Tibial nerve (tissue), 4 donors: ENCODE data around the gene SEMA5B. TPM values are rescaled to one million over a fixed set of nuclear protein-coding genes. Genes with fewer than 3 reads are reported as not detected.
A peak's percentile ranks its signal among the peaks of the same experiment; 100 is the strongest.

Experiments
- DNase-seq, 2 donors: peaks; one replicate each; pipeline ENCODE4 v3.0.0-alpha.2; 2019; ENCODE audit warnings: low spot score in 2 of 2
- H3K27ac ChIP-seq, 4 donors: fragments of 200-600 bp; sonication (generic) in 3 of 4; one replicate each; pipeline ENCODE4 v1.5.1; 2017 to 2019; ENCODE audit warnings: mild to moderate bottlenecking in 1 of 4
- H3K27me3 ChIP-seq, 2 donors: fragments of 200-600 bp; sonication (generic) in 1 of 2; one replicate each; pipeline versions ENCODE4 v1.5.1 to v1.6.0; 2017 to 2019
- H3K36me3 ChIP-seq, 3 donors: fragments of 200-600 bp; sonication (generic); one replicate each; pipeline ENCODE4 v1.5.1; 2018 to 2019
- H3K4me1 ChIP-seq, 4 donors: fragments of 200-600 bp; sonication (generic) in 3 of 4; one replicate each; pipeline ENCODE4 v1.5.1; 2017 to 2019
- H3K4me3 ChIP-seq, 4 donors: fragments of 200-600 bp; sonication (generic) in 3 of 4; one replicate each; pipeline ENCODE4 v1.5.1; 2017 to 2019; ENCODE audit warnings: mild to moderate bottlenecking in 1 of 4, moderate library complexity in 1 of 4
- H3K9me3 ChIP-seq, 4 donors: fragments of 200-600 bp; sonication (generic) in 3 of 4; one replicate each; pipeline ENCODE4 v1.5.1; 2017 to 2019
- CTCF ChIP-seq, 5 experiments: fragments of 200-600 bp in 3 of 5; fragments of 450-650 bp in 2 of 5; sonication (generic) in 3 of 5; IDR thresholded peaks; one replicate each; pipeline ENCODE4 v1.5.1; 2016 to 2019; ENCODE audit warnings: antibody characterized with exemption in 5 of 5, mild to moderate bottlenecking in 3 of 5, moderate library complexity in 2 of 5
- EP300 ChIP-seq, 2 donors: sonication (generic); formaldehyde crosslinking; IDR thresholded peaks; one replicate each; pipeline ENCODE4 v1.6.1; 2017; ENCODE audit warnings: antibody characterized with exemption in 2 of 2, mild to moderate bottlenecking in 1 of 2
- POLR2A ChIP-seq, 2 donors: fragments of 450-650 bp; IDR thresholded peaks; one replicate each; pipeline ENCODE4 v1.6.1; 2017; ENCODE audit warnings: antibody characterized with exemption in 2 of 2, mild to moderate bottlenecking in 2 of 2, moderate library complexity in 2 of 2
- WGBS, 2 donors: methylation state at CpG; one replicate each; pipeline ENCODE4 v1.1.5; 2018; 5-methylcytosine and 5-hydroxymethylcytosine counted together
- total RNA-seq, 4 donors: library from RNA; depleted of rRNA; stranded (reverse); fragments of >200 nt; gene quantifications; one replicate each; pipeline ENCODE4 v1.1.0, GENCODE V29; 2016

Gene SEMA5B
- total RNA-seq, 4 donors from 2014 or later: 6.7 to 19.7 (median 13.1) TPM

GRCh38 chr3:122979211-122979610 lies 48.4 kb downstream of the SEMA5B start:
- 80 to 84% methylated on average over 8 of the region's 8 CpGs for WGBS, 2 donors
- no peak for DNase-seq
- no peak for TF ChIP-seq POLR2A (IDR thresholded peaks at IDR 0.05)
- TF ChIP-seq CTCF (IDR thresholded peaks at IDR 0.05): no peak
- no peak for TF ChIP-seq EP300 (IDR thresholded peaks at IDR 0.05)

GRCh38 chr3:122978569-122978968 lies 49.0 kb downstream of the SEMA5B start:
- no peak for DNase-seq
- peaks cover 0 to 33% (median 4%) of the 10 kb centered on the region in 4 donors for H3K4me1 ChIP-seq
- H3K4me3 ChIP-seq: no peak overlapping the region
- no peaks in the 10 kb centered on the region for H3K36me3 ChIP-seq
- no peaks in the 10 kb centered on the region for H3K27me3 ChIP-seq
- H3K27ac ChIP-seq: peak overlapping the region in 1 of 4 donors; percentile 37
- no peaks in the 10 kb centered on the region for H3K9me3 ChIP-seq
- WGBS, 2 donors: 69 to 75% methylated on average over 6 of the region's 6 CpGs
- TF ChIP-seq CTCF (IDR thresholded peaks at IDR 0.05): no peak

More at GRCh38 chr3:122979211-122979610, 48.4 kb downstream of the SEMA5B start:
- H3K4me3 ChIP-seq: no peak overlapping the region
- no peaks in the 10 kb centered on the region for H3K27me3 ChIP-seq
- no peak overlapping the region for H3K27ac ChIP-seq
- H3K4me1 ChIP-seq: peaks cover 0 to 33% (median 4%) of the 10 kb centered on the region in 4 donors
- H3K36me3 ChIP-seq: no peaks in the 10 kb centered on the region
- H3K9me3 ChIP-seq: no peaks in the 10 kb centered on the region

- Histone ChIP-seq H3K27me3 (no peaks in the 10 kb centered on the region), H3K4me3 (no peak overlapping the region), H3K4me1 (peaks cover 0 to 33% (median 4%) of the 10 kb centered on the region in 4 donors), H3K27ac (peak overlapping the region in 2 of 4 donors; percentile 42 to 49), H3K36me3 (no peaks in the 10 kb centered on the region), H3K9me3 (no peaks in the 10 kb centered on the region)
- no peak for TF ChIP-seq POLR2A (IDR thresholded peaks at IDR 0.05)
- no peak for TF ChIP-seq CTCF (IDR thresholded peaks at IDR 0.05)
- no peak for TF ChIP-seq EP300 (IDR thresholded peaks at IDR 0.05)
- DNase-seq: no peak
- 27 to 41% methylated on average over 10 to 14 of the region's 14 CpGs for WGBS, 2 donors
Measured at GRCh38 chr3:122977746-122978466, 49.7 kb downstream of the SEMA5B start.

- Histone ChIP-seq H3K27me3 (no peaks in the 10 kb centered on the region), H3K36me3 (no peaks in the 10 kb centered on the region), H3K4me1 (peaks cover 0 to 30% (median 4%) of the 10 kb centered on the region in 4 donors), H3K27ac (no peak overlapping the region), H3K9me3 (no peaks in the 10 kb centered on the region), H3K4me3 (no peak overlapping the region)
- WGBS, 2 donors: 76 to 80% methylated on average over 4 of the region's 4 CpGs
- no peak for DNase-seq
- TF ChIP-seq EP300 (IDR thresholded peaks at IDR 0.05) (no peak), POLR2A (IDR thresholded peaks at IDR 0.05) (no peak), CTCF (IDR thresholded peaks at IDR 0.05) (no peak)
Measured at GRCh38 chr3:122975924-122976293, 51.7 kb downstream of the SEMA5B start.

- no peak for DNase-seq
- H3K36me3 ChIP-seq: no peaks in the 10 kb centered on the region
- WGBS, 2 donors: 47 to 51% methylated on average over 12 of the region's 12 CpGs
Measured at GRCh38 chr3:122975163-122975923, 52.2 kb downstream of the SEMA5B start.

More at GRCh38 chr3:122975163-122975923, 52.2 kb downstream of the SEMA5B start:
- Histone ChIP-seq H3K9me3 (no peaks in the 10 kb centered on the region), H3K4me1 (peaks cover 0 to 33% (median 4%) of the 10 kb centered on the region in 4 donors), H3K27ac (peak overlapping the region in 1 of 4 donors; percentile 13), H3K27me3 (no peaks in the 10 kb centered on the region), H3K4me3 (no peak overlapping the region)
- TF ChIP-seq EP300 (IDR thresholded peaks at IDR 0.05): no peak
- no peak for TF ChIP-seq CTCF (IDR thresholded peaks at IDR 0.05)
- TF ChIP-seq POLR2A (IDR thresholded peaks at IDR 0.05): no peak
